ENCODE measurements around the gene MTUS2. TPM values are rescaled to one million over a fixed set of nuclear protein-coding genes. Genes with fewer than 3 reads are reported as not detected.

The MTUS2 gene
- under 0.01 TPM in 1 of 2 replicates, not detected in the other for total RNA-seq

GRCh38 chr13:28820099-28821051, at the start of gene MTUS2:
Gene MTUS2, plus strand, starts transcription at chr13:28820339.
- DNase-seq (ENCODE audit: low read depth, low spot score) = no peak

GRCh38 chr13:28778308-28779215, 41.6 kb upstream of the MTUS2 start:
- DNase-seq (ENCODE audit: low read depth, low spot score) = no peak

GRCh38 chr13:28792992-28793391, 27.1 kb upstream of the MTUS2 start:
- DNase-seq (ENCODE audit: low read depth, low spot score) = no peak

- no peak for DNase-seq (ENCODE audit: low read depth, low spot score)
These were observed 25.7 kb upstream of the MTUS2 start for GRCh38 chr13:28794396-28794795.

GRCh38 chr13:28796938-28797257, 23.2 kb upstream of the MTUS2 start:
- DNase-seq (ENCODE audit: low read depth, low spot score) = no peak

- DNase-seq (ENCODE audit: low read depth, low spot score) = no peak
These were observed 14.8 kb upstream of the MTUS2 start for GRCh38 chr13:28805193-28805819.

- DNase-seq (ENCODE audit: low read depth, low spot score) = no peak
These were observed 2.9 kb upstream of the MTUS2 start for GRCh38 chr13:28817204-28817603.

- no peak for DNase-seq (ENCODE audit: low read depth, low spot score)
These were observed 951 bp upstream of the MTUS2 start for GRCh38 chr13:28819046-28819730.

GRCh38 chr13:28819735-28820098, 422 bp upstream of the MTUS2 start:
- DNase-seq (ENCODE audit: low read depth, low spot score) = no peak

GRCh38 chr13:28822151-28822550, 2.0 kb downstream of the MTUS2 start:
- no peak for DNase-seq (ENCODE audit: low read depth, low spot score)

- no peak for DNase-seq (ENCODE audit: low read depth, low spot score)
These were observed 2.7 kb downstream of the MTUS2 start for GRCh38 chr13:28822801-28823200.

- DNase-seq (ENCODE audit: low read depth, low spot score) = no peak
These were observed 5.2 kb downstream of the MTUS2 start for GRCh38 chr13:28825379-28825778.

- DNase-seq (ENCODE audit: low read depth, low spot score) = no peak
These were observed 6.2 kb downstream of the MTUS2 start for GRCh38 chr13:28826368-28826767.

- no peak for DNase-seq (ENCODE audit: low read depth, low spot score)
These were observed 10.4 kb downstream of the MTUS2 start for GRCh38 chr13:28830580-28830979.

GRCh38 chr13:28831117-28831516, 11.0 kb downstream of the MTUS2 start:
- DNase-seq (ENCODE audit: low read depth, low spot score) = no peak

- DNase-seq (ENCODE audit: low read depth, low spot score) = no peak
These were observed 17.0 kb downstream of the MTUS2 start for GRCh38 chr13:28837111-28837510.

GRCh38 chr13:28843639-28844038, 23.5 kb downstream of the MTUS2 start:
- no peak for DNase-seq (ENCODE audit: low read depth, low spot score)

- DNase-seq (ENCODE audit: low read depth, low spot score) = no peak
These were observed 29.3 kb downstream of the MTUS2 start for GRCh38 chr13:28849441-28849840.

GRCh38 chr13:28850226-28850625, 30.1 kb downstream of the MTUS2 start:
- DNase-seq (ENCODE audit: low read depth, low spot score) = no peak

GRCh38 chr13:28851422-28851821, 31.3 kb downstream of the MTUS2 start:
- no peak for DNase-seq (ENCODE audit: low read depth, low spot score)

GRCh38 chr13:28854657-28855056, 34.5 kb downstream of the MTUS2 start:
- DNase-seq (ENCODE audit: low read depth, low spot score) = no peak
